ENCODE results near the gene PID1.

- TF ChIP-seq TP53 (CRISPR knock-in tag; IDR thresholded peaks at IDR 0.05) (no peak), ATF3 (CRISPR knock-in tag; conservative IDR thresholded peaks at IDR 0.05) (no peak), SP1 (CRISPR knock-in tag; conservative IDR thresholded peaks at IDR 0.05) (no peak), MAX (CRISPR knock-in tag; IDR thresholded peaks at IDR 0.05) (no peak), CTCF (IDR thresholded peaks at IDR 0.05) (no peak), ARID4B (CRISPR knock-in tag; IDR thresholded peaks at IDR 0.05; ENCODE audit: borderline replicate concordance) (no peak), E2F5 (CRISPR knock-in tag; IDR thresholded peaks at IDR 0.05) (no peak), USF2 (CRISPR knock-in tag; IDR thresholded peaks at IDR 0.05) (no peak), TEAD4 (CRISPR knock-in tag; IDR thresholded peaks at IDR 0.05) (no peak), MXD4 (CRISPR knock-in tag; IDR thresholded peaks at IDR 0.05; ENCODE audit: borderline replicate concordance) (no peak), ATF2 (CRISPR knock-in tag; IDR thresholded peaks at IDR 0.05; ENCODE audit: borderline replicate concordance, low read depth) (no peak)
Observed at GRCh38 chr2:229073935-229074334, 197.2 kb downstream of the PID1 start.
